ES-I3 (cell line): Measurements from ENCODE around the gene DMXL2.
"Not testable (repeated sequence)": the region's sequence is repeated elsewhere in the genome, so short reads cannot be mapped to it uniquely, and the experiment has no call there.

Experiments
- H3K36me3 ChIP-seq: 2 replicates; pipeline ENCODE4 v1.6.1; 2013; ENCODE audit warnings: mild to moderate bottlenecking, low read length, control low read depth, moderate library complexity; ENCODE audit not compliant: insufficient read depth
- H3K4me1 ChIP-seq: 2 replicates; pipeline ENCODE4 v1.6.1; 2013; ENCODE audit warnings: mild to moderate bottlenecking, control low read depth, low read length; ENCODE audit not compliant: insufficient read depth
- H3K9ac ChIP-seq: 2 replicates; pipeline ENCODE4 v1.6.1; 2013; ENCODE audit warnings: low read depth, mild to moderate bottlenecking, low read length, moderate library complexity
- H3K9me3 ChIP-seq: 2 replicates; pipeline ENCODE4 v1.6.1; 2013; ENCODE audit warnings: mild to moderate bottlenecking, low read length, moderate library complexity; ENCODE audit not compliant: control insufficient read depth, insufficient read depth

DMXL2 gene

GRCh38 chr15:51575775-51576174 lies 46.8 kb downstream of the DMXL2 start:
- H3K36me3 ChIP-seq: no peaks in the 10 kb centered on the region
- H3K9ac ChIP-seq: no peak overlapping the region
- no peaks in the 10 kb centered on the region for H3K9me3 ChIP-seq
- H3K4me1 ChIP-seq: no peaks in the 10 kb centered on the region

GRCh38 chr15:51573352-51573751 lies 49.2 kb downstream of the DMXL2 start:
- not testable (repeated sequence) for H3K9ac ChIP-seq, H3K36me3 ChIP-seq, H3K9me3 ChIP-seq, H3K4me1 ChIP-seq

- H3K9me3 ChIP-seq, H3K4me1 ChIP-seq, H3K36me3 ChIP-seq, H3K9ac ChIP-seq: not testable (repeated sequence)
Observed at GRCh38 chr15:51568939-51569784, 53.4 kb downstream of the DMXL2 start.

DNA sequence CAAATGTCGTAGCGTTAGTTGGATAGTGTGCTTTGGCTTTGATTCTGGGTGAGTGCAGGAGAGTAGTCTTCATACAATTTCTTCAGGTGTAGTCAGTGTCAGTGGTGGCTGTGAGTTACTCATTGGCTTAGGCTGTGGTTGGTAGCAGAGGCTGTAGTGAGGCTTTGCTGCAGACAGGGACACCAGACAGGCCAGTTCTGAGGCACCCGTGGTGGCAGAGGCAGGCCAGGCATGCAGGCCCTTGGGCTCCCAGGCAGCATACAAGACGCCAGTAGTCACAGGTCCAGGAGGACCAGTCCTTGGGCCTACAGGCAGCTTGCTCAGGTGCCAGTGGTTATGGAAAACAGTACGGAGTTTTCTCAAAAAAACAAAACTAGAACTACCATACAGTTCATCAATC lies 61.3 kb downstream of the DMXL2 start:
- Histone ChIP-seq H3K36me3 (no peaks in the 10 kb centered on the region), H3K4me1 (no peaks in the 10 kb centered on the region), H3K9ac (no peak overlapping the region), H3K9me3 (no peaks in the 10 kb centered on the region)

- H3K9me3 ChIP-seq: no peaks in the 10 kb centered on the region
- H3K9ac ChIP-seq: no peak overlapping the region
- H3K4me1 ChIP-seq: no peaks in the 10 kb centered on the region
- no peaks in the 10 kb centered on the region for H3K36me3 ChIP-seq
Observed at GRCh38 chr15:51558876-51559275, 63.7 kb downstream of the DMXL2 start.

DNA sequence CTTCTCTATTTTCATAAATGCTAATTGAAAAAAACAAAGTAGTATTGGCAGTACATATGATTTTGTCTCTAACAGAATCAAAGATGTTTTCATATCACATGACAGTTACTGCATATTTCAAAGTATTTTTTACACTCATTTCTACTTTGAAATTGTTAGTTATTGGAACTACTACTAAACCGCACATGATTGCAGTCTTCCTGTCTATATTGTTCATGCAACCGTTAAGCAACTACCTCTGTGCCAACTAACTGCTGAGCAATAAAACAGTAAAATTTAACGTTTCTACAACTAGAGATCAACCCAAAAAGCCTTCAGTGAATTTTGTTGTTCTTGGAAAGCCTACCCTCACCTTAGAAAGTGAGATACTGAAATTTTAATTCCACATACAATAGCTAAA lies 64.2 kb downstream of the DMXL2 start:
- Histone ChIP-seq H3K4me1 (no peaks in the 10 kb centered on the region), H3K36me3 (no peaks in the 10 kb centered on the region), H3K9me3 (no peaks in the 10 kb centered on the region)

DNA sequence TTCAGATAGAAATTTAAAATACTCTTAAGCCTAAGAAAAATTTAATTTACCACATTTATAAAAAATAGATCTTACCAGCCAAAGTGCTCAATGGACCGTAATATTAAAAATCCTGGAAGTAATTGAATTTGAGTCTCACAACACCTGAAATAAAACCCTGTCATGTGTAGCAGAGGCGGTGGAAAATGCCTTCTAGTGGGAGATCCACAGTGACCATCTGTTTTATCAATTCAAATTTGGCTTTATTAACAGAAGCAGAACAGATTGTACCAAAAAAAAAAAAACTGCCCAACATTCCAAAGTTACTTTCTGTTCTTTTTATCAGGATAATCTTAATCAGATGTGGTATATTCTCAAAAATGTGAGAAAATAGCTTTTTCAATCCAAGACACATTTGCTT lies 71.7 kb downstream of the DMXL2 start:
- Histone ChIP-seq H3K4me1 (no peaks in the 10 kb centered on the region), H3K9me3 (no peaks in the 10 kb centered on the region), H3K36me3 (no peaks in the 10 kb centered on the region), H3K9ac (no peak overlapping the region)

More for the DNA sequence above, 64.2 kb downstream of the DMXL2 start:
- H3K9ac ChIP-seq: no peak overlapping the region

- H3K36me3 ChIP-seq: no peaks in the 10 kb centered on the region
Observed at GRCh38 chr15:51547656-51548055, 74.9 kb downstream of the DMXL2 start.

DNA sequence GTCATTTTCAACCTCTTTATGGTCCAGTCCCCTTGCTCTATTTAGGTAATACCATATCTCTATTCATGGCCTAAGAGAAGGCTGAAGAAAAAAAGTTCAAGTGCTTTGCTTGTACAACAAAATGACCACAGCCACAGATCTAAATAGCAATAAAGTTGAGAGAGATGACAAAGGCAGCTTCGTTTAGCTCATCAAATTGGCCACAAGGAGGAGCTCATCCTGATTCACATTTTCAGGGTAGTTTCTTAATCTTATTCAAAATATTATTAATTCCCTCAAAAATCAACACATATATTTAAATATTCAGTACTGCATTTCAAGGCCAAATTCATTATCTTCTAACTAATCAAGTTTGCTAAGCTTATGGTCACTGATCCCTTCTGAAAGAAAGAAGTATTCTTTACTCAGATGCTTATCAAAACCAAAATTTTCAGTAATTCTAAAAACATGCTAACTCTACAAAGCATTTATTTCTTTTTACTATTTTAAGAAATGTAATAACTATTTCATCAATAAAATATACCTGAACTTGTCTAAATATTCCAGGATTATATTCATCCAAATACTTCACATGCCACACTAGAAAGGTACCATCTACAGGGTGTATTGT lies 85.5 kb downstream of the DMXL2 start:
- H3K9ac ChIP-seq: no peak overlapping the region
- no peaks in the 10 kb centered on the region for H3K4me1 ChIP-seq
- no peaks in the 10 kb centered on the region for H3K9me3 ChIP-seq
- H3K36me3 ChIP-seq: no peaks in the 10 kb centered on the region

More at GRCh38 chr15:51547656-51548055, 74.9 kb downstream of the DMXL2 start:
- H3K4me1 ChIP-seq: no peaks in the 10 kb centered on the region
- no peaks in the 10 kb centered on the region for H3K9me3 ChIP-seq
- no peak overlapping the region for H3K9ac ChIP-seq

GRCh38 chr15:51533672-51534398 lies 88.7 kb downstream of the DMXL2 start:
- no peak overlapping the region for H3K9ac ChIP-seq
- no peaks in the 10 kb centered on the region for H3K9me3 ChIP-seq
- no peaks in the 10 kb centered on the region for H3K4me1 ChIP-seq
- H3K36me3 ChIP-seq: no peaks in the 10 kb centered on the region

DNA sequence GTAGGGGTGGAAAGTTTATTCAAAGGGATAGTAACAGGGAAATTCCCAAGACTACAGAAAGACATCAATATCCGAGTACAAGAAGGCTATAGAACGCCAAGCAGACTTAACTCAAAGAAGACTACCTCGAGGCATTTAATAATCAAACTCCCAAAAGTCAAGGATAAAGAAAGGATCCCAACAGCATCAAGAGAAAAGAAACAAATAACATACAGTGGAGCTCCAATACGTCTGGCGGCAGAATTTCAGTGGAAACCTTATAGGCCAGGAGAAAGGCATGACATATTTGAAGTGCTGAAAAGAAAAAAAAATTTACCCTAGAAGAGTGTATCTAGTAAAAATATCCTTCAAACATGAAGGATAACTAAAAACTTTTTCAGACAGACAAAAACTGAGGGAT lies 95.6 kb downstream of the DMXL2 start:
- no peaks in the 10 kb centered on the region; the same call in 1 of the 2 replicates for H3K36me3 ChIP-seq
- H3K9me3 ChIP-seq: no peaks in the 10 kb centered on the region

DNA sequence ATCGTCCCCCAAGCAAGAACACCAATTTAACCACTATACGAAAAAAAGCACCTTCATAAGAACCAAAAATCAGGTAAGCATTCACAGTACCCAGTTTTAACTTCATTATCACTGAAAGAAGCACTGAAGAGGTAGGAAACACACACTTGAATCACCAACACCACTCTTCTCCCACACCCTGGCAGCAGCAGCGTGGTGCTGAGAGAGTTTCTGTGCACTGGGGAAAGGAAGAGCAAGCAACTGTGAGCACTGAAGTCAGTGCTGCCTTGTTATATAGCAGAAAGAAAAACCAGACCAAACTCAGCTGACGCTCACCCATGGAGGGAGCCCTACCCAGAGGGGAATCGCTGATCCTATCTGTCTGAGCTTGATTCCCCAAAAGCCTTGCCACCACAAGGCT lies 98.2 kb downstream of the DMXL2 start:
- Histone ChIP-seq H3K4me1 (no peaks in the 10 kb centered on the region), H3K9me3 (no peaks in the 10 kb centered on the region), H3K36me3 (no peaks in the 10 kb centered on the region; the same call in 1 of the 2 replicates), H3K9ac (no peak overlapping the region)

More for the DNA sequence above, 95.6 kb downstream of the DMXL2 start:
- Histone ChIP-seq H3K4me1 (no peaks in the 10 kb centered on the region), H3K9ac (no peak overlapping the region)

GRCh38 chr15:51516291-51516690 lies 106.3 kb downstream of the DMXL2 start:
- Histone ChIP-seq H3K9ac (no peak overlapping the region), H3K9me3 (no peaks in the 10 kb centered on the region), H3K36me3 (no peaks in the 10 kb centered on the region), H3K4me1 (no peaks in the 10 kb centered on the region)

- H3K4me1 ChIP-seq: no peaks in the 10 kb centered on the region
- no peaks in the 10 kb centered on the region for H3K36me3 ChIP-seq
- no peaks in the 10 kb centered on the region for H3K9me3 ChIP-seq
- no peak overlapping the region for H3K9ac ChIP-seq
Observed at GRCh38 chr15:51505251-51505650, 117.3 kb downstream of the DMXL2 start.

GRCh38 chr15:51503003-51503402 lies 119.6 kb downstream of the DMXL2 start:
- no peaks in the 10 kb centered on the region for H3K4me1 ChIP-seq
- no peaks in the 10 kb centered on the region for H3K36me3 ChIP-seq
- no peak overlapping the region for H3K9ac ChIP-seq

More at GRCh38 chr15:51503003-51503402, 119.6 kb downstream of the DMXL2 start:
- H3K9me3 ChIP-seq: no peaks in the 10 kb centered on the region
